Measurements from ENCODE around the gene TRMT1L.
A peak's percentile ranks its signal among the peaks of the same experiment; 100 is the strongest.
"Not testable (repeated sequence)": the region's sequence is repeated elsewhere in the genome, so short reads cannot be mapped to it uniquely, and the experiment has no call there.

Gene TRMT1L

GRCh38 chr1:185156854-185157598 is at the start of gene TRMT1L, which contains the start of gene SWT1:
TSS of gene TRMT1L (minus strand) at chr1:185156953. CDS start at chr1:185156712, 241 bp downstream.
TSS of gene SWT1 (plus strand) at chr1:185157167. CDS start at chr1:185160842, 3,675 bp downstream.
- Histone ChIP-seq H2AFZ (ENCODE audit: low read length) (peak within 1 kb of the TSS; percentile 90), H4K20me1 (ENCODE audit: insufficient read depth, low read length, poor library complexity, severe bottlenecking) (peaks cover 6% of the 10 kb centered on the region), H3K36me3 (ENCODE audit: insufficient read depth, low read length) (no peaks in the 10 kb centered on the region), H3K9ac (ENCODE audit: low read depth, low read length, poor library complexity, severe bottlenecking) (peak within 1 kb of the TSS; percentile 92), H3K4me2 (ENCODE audit: low read depth, low read length, poor library complexity, severe bottlenecking) (peak within 1 kb of the TSS; percentile 100), H3K27me3 (ENCODE audit: insufficient read depth, low read length, poor library complexity, severe bottlenecking) (no peaks in the 10 kb centered on the region), H3F3A (ENCODE audit: low read depth) (no peaks in the 10 kb centered on the region), H3K9me3 (ENCODE audit: insufficient read depth, low read depth, low read length) (no peaks in the 10 kb centered on the region), H3K4me1 (ENCODE audit: insufficient read depth, low read length, poor library complexity, severe bottlenecking) (peaks cover 37% of the 10 kb centered on the region), H3K79me2 (ENCODE audit: insufficient read depth, low read length) (peaks cover 19% of the 10 kb centered on the region), H3K4me3 (ENCODE audit: low read length, poor library complexity, severe bottlenecking) (peak within 1 kb of the TSS; percentile 97), H3K9me2 (replicated peaks; ENCODE audit: low read depth, low read length) (no peaks in the 10 kb centered on the region)
- TF ChIP-seq EZH2phosphoT487 (IDR thresholded peaks at IDR 0.05; ENCODE audit: borderline replicate concordance) (no peak), CTCF (conservative IDR thresholded peaks at IDR 0.05; ENCODE audit: low read length) (no peak)

DNA sequence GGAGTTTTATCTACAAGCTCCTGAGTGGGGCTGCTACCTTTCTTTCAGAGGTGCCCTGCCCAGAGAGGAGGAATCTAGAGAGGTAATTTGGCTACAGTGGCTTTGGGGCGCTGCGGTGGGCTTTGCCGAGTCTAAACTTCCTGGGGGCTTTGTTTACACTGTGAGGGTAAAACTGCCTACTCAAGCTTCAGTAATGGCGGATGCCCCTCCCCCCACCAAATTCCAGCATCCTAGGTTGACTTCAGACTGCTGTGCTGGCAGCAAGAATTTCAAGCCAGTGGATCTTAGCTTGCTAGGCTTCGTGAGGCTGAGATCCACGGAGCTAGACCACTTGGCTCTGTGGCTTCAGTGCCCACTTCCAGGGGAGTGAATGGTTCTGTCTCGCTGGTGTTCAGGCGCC is 44.1 kb upstream of the TRMT1L start:
- no peaks in the 10 kb centered on the region for H4K20me1 ChIP-seq (ENCODE audit: insufficient read depth, low read length, poor library complexity, severe bottlenecking)
- no peaks in the 10 kb centered on the region for H3K4me1 ChIP-seq (ENCODE audit: insufficient read depth, low read length, poor library complexity, severe bottlenecking)
- no peaks in the 10 kb centered on the region for H3K9me2 ChIP-seq (replicated peaks; ENCODE audit: low read depth, low read length)
- no peaks in the 10 kb centered on the region for H3K79me2 ChIP-seq (ENCODE audit: insufficient read depth, low read length)
- H3K9me3 ChIP-seq (ENCODE audit: insufficient read depth, low read depth, low read length), result no peaks in the 10 kb centered on the region
- H3K9ac ChIP-seq (ENCODE audit: low read depth, low read length, poor library complexity, severe bottlenecking), result no peak overlapping the region
- no peaks in the 10 kb centered on the region for H3F3A ChIP-seq (ENCODE audit: low read depth)
- H3K27me3 ChIP-seq (ENCODE audit: insufficient read depth, low read length, poor library complexity, severe bottlenecking), result no peaks in the 10 kb centered on the region
- no peak overlapping the region for H2AFZ ChIP-seq (ENCODE audit: low read length)
- no peak for TF ChIP-seq CTCF (conservative IDR thresholded peaks at IDR 0.05; ENCODE audit: low read length)
- H3K4me2 ChIP-seq (ENCODE audit: low read depth, low read length, poor library complexity, severe bottlenecking), result no peak overlapping the region
- no peaks in the 10 kb centered on the region for H3K36me3 ChIP-seq (ENCODE audit: insufficient read depth, low read length)
- H3K4me3 ChIP-seq (ENCODE audit: low read length, poor library complexity, severe bottlenecking), result no peak overlapping the region

DNA sequence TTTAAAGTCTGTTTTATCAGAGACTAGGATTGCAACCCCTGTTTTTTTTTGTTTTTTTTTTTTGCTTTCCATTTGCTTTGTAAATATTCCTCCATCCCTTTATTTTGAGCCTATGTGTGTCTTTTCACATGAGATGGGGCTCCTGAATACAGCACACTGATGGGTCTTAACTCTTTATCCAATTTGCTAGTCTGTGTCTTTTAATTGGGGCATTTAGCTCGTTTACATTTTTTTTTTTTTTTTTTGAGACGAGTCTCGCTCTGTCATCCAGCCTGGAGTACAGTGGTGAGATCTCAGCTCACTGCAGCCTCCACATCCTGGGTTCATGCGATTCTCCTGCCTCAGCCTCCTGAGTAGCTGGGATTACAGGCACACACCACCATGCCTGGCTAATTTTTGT is 42.0 kb upstream of the TRMT1L start:
- H3K9me2 ChIP-seq (replicated peaks; ENCODE audit: low read depth, low read length); H3K4me1 ChIP-seq (ENCODE audit: insufficient read depth, low read length, poor library complexity, severe bottlenecking); H2AFZ ChIP-seq (ENCODE audit: low read length); H3K79me2 ChIP-seq (ENCODE audit: insufficient read depth, low read length); H3K36me3 ChIP-seq (ENCODE audit: insufficient read depth, low read length); H3F3A ChIP-seq (ENCODE audit: low read depth); H4K20me1 ChIP-seq (ENCODE audit: insufficient read depth, low read length, poor library complexity, severe bottlenecking); H3K9me3 ChIP-seq (ENCODE audit: insufficient read depth, low read depth, low read length); H3K4me2 ChIP-seq (ENCODE audit: low read depth, low read length, poor library complexity, severe bottlenecking); H3K27me3 ChIP-seq (ENCODE audit: insufficient read depth, low read length, poor library complexity, severe bottlenecking); H3K4me3 ChIP-seq (ENCODE audit: low read length, poor library complexity, severe bottlenecking); H3K9ac ChIP-seq (ENCODE audit: low read depth, low read length, poor library complexity, severe bottlenecking): not testable (repeated sequence)

DNA sequence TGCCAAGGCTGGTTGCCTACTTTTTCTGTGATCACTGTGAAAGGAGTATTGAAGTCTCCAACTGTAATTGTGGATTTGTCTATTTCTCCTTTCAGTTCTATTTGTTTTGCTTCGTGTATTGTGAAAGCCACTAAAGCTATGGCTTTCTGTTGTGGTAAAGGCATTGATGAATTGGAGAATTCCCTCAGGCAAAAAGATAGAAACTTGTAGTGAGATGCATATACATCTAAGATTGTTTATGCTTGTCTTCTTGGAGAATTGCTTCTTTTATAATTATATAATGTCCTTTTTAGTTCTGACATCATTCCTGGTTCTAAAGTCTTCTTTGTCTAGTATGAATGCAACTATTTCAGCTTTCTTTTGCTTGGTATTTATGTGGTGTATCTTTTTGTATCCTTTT is 37.0 kb upstream of the TRMT1L start:
- no peaks in the 10 kb centered on the region for H3K36me3 ChIP-seq (ENCODE audit: insufficient read depth, low read length)
- H3K27me3 ChIP-seq (ENCODE audit: insufficient read depth, low read length, poor library complexity, severe bottlenecking), result no peaks in the 10 kb centered on the region
- no peak overlapping the region for H3K4me3 ChIP-seq (ENCODE audit: low read length, poor library complexity, severe bottlenecking)
- H3F3A ChIP-seq (ENCODE audit: low read depth), result no peaks in the 10 kb centered on the region
- no peaks in the 10 kb centered on the region for H3K4me1 ChIP-seq (ENCODE audit: insufficient read depth, low read length, poor library complexity, severe bottlenecking)
- no peaks in the 10 kb centered on the region for H3K79me2 ChIP-seq (ENCODE audit: insufficient read depth, low read length)
- no peak overlapping the region for H2AFZ ChIP-seq (ENCODE audit: low read length)
- no peak for TF ChIP-seq EZH2phosphoT487 (IDR thresholded peaks at IDR 0.05; ENCODE audit: borderline replicate concordance)
- TF ChIP-seq CTCF (conservative IDR thresholded peaks at IDR 0.05; ENCODE audit: low read length), result no peak
- H3K9me2 ChIP-seq (replicated peaks; ENCODE audit: low read depth, low read length), result no peaks in the 10 kb centered on the region
- H3K9ac ChIP-seq (ENCODE audit: low read depth, low read length, poor library complexity, severe bottlenecking), result no peak overlapping the region
- no peaks in the 10 kb centered on the region for H3K9me3 ChIP-seq (ENCODE audit: insufficient read depth, low read depth, low read length)
- H4K20me1 ChIP-seq (ENCODE audit: insufficient read depth, low read length, poor library complexity, severe bottlenecking), result no peaks in the 10 kb centered on the region
- no peak overlapping the region for H3K4me2 ChIP-seq (ENCODE audit: low read depth, low read length, poor library complexity, severe bottlenecking)
